GM19328 (cell line): Measurements from ENCODE around the gene MAT1A.
A peak's percentile ranks its signal among the peaks of the same experiment; 100 is the strongest.

ENCODE experiments used
- ATAC-seq: cut with Tn5 transposase; IDR thresholded peaks from one replicate; pipeline ENCODE4 v1.9.1; 2021; ENCODE audit warnings: mild to moderate bottlenecking, moderate library complexity; ENCODE audit not compliant: unreplicated experiment

The MAT1A gene

DNA sequence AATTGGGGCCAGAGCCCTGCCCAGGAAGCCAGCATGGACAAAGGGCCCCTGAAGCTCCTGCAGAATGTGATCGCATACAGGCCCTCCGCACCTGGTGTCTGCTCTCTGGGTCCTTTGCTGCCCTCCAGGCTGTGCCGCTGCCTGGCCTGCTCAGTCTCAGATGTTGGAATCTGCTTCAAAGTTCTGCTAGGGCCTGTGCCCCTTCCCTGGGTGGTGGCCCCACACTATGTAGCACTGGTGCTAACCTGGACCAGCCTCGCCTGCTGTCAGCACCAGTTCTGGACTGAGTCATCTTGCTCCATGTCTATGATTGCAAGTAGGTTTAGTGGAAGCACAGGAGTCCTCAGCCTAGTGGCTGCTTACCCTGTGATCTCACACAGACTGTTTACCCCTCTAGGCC, 6.3 kb downstream of the MAT1A start:
- no peak for ATAC-seq

DNA sequence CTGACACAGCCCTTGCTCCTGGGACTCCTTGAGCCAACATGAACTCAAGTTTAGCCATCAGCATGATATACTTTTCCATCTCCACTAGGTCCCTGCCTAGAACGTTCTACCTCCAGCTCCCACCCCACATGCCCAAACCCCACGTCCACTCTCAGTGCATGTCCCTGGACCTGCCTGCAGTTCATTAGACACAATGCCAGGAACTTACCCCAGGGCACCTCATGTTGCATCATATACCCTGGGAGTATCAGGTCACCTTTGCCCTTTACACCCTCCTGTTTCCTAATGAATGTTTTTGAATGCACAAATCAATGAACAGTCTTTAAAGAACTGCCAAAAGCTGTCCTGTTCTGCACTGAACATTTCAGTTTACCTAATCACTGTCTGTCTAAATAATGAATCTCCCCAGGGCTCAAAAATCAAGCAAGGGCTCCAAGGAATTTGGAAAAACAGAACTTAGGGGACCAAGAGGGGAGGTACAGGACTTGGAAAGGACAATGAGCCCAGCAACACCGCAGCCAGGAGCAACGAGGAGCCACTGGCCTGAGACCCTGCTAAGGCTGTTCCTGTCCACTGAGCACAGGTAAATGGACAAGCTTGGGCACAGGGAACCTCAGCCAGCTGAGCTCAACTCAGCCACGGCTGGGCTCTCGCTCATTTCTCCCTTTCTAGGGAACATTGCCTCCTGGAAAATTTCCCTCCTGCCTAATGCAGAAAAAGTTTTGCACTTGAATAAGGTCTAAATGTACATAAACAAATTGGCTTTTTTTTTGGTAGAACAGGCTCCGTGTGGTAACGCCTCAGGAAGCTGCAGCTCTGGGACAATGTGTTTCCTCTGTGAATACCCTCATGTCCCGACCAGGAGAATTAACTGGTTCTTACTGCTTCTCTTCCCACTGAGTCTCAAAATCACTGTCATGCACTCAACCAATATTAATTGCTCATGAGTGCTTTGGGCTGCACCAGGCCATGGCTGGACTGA, 7.4 kb downstream of the MAT1A start:
- ATAC-seq = no peak

DNA sequence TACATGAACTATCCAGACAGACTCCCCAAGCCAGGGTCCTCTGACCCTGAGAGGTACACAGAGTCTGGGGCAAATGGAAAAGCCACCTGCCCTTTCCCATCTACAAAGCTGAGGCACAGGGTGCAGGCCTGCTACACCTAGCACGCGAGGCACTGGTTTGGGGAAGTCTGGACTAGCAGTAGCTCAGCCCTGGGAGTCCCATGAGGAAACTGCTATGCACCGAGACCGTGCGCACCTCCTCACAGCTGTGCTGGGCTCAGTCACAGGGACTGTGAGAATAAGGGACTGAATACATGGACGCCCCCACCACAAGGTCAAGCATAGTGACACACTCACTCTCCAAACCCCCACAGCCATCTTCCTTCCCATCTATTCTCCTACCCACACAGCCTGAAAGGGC, 8.2 kb downstream of the MAT1A start:
- peak; percentile 61 for ATAC-seq

DNA sequence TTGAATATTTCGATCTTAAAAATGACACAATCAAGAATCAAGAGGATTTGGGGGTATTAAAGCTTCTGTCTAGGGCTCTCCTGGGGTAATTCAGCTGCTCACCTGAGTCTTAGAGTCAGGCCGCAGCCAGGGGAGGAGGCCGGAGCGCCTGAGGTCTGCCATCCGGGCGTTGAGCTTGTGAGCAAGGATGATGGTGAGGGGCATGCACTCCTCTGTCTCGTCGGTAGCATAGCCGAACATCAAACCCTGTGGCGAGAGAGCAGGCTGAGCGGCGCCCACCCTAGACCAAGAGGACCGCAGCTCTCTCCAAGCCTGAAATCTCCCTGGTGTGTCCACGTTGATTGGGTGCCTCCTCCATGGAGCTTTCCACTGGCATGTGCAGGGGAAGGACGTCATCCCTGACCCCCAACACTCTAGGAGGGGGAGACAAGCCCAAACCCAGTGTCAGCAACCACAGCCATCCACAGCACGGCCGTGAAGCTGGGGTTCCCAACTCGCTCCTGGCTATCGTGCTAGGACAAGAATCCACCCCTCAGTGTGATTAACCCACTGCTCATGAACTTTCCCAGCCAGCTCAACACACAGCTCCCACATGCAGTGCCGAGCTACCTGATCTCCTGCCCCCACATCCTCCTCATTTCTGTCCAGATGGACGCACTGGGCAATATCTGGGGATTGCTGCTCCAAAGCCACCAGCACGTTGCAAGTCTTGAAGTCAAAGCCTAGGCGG, 9.2 kb downstream of the MAT1A start:
- no peak for ATAC-seq

DNA sequence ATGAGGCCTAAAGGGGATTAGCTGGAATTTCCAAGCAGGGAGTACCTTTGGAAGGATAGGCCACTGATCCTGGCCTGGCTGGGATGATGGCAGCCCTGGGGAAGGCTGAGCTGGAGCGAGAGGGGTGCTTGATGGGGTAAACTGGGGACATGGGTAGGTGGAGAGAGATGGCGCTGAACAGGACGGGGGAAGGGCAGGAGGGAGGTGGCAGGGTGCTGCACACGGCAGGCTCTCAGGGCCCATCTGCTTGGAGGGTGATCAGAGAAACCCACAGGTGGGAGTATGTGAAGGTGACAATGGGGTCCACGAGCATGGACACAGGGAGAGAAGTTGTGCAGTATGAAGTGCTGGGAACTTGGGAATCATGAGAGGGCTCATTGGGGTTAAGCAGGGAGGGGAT, 10.3 kb downstream of the MAT1A start:
- ATAC-seq = no peak

DNA sequence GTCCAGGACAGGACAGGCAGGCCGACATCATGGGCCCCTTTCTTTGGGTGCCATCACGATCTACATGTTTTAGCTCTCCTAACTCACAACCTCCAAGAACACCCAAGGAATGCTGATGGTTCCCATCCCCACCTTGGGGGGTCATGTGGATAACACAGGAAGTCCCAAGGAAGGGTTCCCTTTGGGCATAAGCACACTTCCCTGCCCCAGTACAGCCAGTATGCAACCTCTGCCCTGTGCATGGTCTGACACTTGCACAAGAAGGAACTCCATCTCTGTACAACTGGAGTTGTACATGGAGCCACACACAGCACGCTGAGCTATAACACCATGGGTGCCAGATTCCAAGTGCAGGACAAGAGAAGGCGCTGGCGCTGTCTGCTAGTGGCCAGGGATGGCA, 11.0 kb downstream of the MAT1A start:
- no peak for ATAC-seq

DNA sequence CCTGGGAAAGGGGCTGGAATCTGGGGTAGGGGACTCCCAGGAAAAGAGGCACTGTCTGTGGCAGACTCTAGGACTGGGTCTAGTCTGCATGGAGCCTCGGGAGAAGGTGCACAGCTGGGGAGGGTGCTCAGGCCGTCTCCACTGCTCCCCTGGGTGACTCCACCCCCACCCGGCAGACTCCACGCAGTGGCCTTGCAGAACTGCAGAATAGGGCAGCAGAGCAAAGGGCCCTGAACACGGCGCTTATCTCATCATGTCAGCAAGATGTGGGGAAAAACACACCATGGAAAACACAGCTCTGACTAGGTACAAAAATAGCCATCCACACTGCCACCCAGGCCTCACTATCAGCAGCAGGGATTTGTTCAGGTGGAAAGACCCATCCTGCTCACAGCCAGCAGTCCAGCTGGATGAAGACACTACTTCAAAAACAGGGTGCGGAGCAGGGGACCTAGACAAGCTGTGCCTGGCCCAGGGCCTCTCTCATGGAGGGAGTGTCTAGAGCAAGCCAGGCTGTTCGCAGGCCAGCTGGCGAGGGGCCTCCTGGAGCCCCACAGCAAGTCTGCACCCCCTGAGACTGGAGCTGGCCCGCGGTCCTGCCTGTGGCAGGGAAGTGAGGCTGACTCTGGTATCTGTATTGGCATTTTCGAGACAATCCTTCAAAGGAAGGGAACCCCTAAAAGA, 11.7 kb downstream of the MAT1A start:
- ATAC-seq = no peak

DNA sequence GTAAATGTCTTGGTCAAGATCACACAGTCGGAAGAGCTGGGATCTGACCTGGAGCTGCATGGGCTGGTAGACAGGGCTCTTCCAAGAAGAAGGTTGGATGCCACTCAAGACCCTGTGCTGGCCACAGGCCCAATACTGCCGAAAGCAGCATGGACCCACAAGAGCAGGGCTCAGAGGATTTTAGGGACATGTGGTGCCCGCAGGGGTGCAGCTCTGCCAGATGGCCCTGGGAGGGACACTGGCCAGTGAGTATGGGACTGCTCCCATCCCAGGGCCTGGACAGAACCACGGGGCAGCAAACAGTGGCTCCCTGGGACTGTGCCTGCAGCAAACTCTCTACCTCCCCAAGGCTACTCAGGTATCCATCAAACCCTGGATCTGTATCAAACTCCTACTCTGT, 12.4 kb downstream of the MAT1A start:
- no peak for ATAC-seq

DNA sequence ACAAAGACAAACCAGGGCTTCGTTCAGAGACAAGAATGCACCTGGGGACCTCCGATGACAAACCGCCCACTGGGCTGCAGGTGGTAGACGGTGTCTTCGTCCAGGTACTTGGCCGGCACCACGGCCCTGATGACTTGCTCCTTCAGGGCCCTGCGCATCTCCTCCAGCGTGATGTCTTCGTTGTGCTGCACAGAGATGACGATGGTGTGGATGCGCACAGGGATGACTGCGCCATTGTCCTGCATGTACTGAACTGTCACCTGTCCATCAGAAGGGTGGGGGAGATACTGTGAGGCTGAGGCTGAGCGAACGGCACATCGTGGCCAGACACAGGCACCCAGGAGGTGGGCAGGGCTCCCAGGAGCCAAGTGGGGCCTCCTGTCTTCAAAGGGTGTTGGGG, 13.1 kb downstream of the MAT1A start:
- ATAC-seq = no peak

DNA sequence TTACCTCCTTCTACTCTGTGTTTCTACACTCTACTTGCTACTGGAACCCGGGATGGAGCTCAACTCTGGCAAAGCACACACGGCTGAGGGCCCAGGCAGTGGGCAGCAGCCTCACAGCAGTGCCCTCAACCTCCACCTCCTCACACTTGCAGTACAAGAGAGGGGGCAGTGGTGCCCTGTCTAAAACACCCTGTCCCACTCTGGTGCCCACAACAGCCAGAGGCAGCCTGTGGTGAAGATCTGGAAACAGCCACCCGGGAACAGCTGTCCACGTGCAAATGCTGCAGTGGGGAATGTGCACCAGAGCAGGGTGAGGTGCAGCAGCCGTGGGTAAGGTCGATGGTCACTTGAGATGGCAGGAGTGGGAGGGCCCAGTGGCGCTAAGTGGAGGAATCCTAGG, 13.7 kb downstream of the MAT1A start:
- ATAC-seq = no peak

DNA sequence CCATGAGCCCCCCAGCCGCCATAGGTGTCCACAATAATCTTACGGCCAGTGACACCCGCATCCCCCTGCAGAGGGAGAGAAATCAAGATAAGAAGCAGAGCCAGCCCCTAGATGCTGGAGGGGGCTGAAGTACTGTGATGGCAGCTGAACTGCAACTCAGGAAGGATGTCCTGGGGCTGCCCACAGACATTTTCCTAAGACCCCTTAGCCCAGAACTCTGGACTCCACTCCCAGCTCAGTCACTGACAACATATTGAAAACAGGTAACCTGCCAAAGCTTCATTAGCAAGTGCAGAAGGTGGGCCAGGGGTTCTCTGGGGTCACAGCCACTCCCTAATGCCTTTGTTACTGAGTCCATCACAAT, 14.3 kb downstream of the MAT1A start:
- ATAC-seq = no peak

DNA sequence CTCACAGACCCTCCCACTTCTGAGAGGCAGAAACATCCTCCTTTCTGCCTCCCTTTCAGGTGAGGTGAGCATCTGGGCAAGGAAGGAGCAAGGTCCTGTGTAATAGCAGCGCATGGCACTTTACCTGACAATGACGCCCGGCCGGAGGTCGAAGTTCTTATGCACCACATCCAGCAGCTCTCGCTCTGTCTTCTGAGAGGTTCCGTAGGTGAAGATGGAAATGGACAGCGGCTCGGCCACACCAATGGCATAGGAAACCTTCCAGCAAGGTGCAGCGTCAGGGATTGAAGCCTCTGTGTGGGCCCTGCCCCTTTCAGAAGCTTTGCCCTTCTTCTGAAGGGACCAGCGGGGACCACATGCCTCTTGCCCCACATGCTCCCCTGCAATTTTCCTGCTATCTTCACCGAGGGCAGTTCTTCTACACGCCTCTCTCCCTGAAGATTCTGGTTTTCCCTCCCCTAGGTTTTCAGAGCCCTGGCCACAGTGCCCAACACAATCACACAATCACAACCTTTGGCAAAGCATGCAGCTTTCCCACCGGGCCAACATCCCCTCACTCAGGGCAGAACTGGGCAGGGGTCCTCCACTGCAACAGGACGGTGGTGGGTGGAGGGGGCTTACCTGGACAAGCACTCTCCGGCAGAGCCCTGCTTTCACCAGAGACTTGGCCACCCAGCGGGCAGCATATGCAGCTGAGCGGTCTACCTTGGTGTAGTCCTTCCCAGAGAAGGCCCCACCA, 14.9 kb downstream of the MAT1A start:
- no peak for ATAC-seq

DNA sequence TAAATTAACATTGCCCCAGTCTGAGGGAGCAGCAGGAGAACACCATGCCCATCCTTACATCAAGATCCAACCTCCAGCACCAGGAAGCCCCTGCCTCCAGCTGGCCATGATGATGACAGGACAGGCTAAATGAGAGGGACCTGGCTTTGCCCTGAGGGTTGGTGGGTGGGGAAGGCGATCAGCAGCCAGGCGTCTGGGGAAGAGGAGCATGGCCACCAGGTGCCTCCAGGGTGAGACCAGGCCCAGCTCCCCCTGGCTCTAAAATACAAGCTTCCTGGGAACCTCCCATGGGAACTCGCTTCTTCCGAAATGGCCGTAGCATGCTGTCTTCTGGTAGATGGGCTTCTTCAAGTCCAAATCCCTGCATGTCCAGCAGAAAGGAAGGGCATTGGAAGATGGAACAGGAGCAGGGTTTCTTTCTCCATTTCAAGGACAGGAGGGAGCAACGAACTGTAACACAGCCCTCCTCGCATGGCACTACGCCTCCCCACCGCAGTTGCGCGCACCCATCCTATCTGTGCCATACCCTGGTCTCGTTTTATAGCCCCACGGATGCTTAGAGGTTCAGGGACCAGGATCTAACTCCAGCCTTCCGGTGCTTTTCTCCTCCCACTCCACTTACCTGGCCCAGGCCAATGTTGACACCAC, 15.8 kb downstream of the MAT1A start:
- ATAC-seq = no peak

DNA sequence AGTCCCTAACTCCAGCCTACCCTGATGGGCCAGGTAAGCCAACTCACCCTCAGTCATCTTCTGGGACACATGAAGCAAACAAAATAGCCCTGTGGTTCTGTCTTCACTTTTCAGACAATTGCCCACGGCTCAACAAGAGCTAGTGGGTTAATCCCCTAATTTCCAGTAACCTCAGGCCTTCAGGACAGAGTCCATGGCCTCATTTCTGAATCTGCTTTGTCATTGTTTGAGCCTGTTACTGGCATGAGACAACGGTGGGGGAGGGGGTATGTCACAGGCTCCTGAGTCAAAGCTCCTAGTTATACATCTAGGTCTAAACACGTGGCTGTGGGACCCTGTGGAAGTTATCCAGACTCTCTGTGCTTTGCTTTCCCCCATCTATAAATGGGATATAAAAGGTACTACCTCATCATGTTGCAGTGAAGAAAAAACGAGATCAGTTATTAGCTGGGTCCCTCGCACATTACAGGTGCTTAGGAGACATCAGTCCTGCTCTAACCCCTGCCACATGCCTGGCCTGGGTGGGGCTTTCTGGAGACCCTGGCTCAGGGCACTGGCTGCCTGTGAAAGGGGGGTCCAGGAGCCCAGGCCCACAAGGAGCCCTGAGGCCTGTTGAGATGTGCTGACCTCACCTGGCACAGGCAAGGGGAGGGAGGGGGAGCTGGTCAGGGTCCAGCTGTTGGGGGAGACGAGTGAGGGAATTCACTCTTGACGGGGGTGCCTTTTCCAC, 16.5 kb downstream of the MAT1A start:
- no peak for ATAC-seq

DNA sequence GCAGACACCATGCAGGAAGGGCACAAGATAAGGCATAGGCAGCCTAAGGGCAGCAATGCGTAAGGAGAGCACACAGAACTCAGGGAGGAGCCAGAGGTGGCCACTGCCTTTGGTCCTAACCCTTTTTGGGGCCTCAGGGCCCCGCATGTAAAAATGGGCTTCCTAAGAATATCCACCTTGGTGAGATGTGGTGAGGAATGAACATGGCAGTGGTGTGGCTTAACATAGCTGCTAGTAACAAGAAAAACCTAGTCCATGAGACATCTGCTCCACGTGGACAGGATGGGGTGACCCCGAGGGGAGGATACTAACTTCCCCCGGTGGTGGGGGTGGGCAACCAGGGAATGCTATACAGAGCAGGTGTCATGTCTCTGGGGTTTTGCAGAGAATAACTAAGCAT, 18.0 kb downstream of the MAT1A start:
- no peak for ATAC-seq

DNA sequence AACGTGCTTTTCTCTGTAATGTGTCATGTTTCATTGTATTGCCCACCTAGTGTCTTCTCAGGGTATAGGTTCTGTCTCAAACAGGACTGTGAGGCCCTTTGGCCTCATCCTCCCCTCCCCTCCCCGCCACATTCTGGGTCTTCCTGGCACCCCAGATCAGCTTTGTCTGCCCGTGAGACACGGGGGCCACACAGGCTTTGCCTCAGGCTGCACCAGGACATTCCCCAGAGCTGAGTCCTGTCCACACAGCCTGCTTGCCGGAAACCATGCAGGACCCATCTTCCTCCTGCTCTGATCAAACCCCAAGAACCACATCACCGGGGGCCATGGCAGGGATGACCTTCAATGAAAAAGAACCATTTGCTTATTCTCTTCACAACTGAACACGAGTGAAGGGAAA, 18.6 kb downstream of the MAT1A start:
- ATAC-seq = no peak

DNA sequence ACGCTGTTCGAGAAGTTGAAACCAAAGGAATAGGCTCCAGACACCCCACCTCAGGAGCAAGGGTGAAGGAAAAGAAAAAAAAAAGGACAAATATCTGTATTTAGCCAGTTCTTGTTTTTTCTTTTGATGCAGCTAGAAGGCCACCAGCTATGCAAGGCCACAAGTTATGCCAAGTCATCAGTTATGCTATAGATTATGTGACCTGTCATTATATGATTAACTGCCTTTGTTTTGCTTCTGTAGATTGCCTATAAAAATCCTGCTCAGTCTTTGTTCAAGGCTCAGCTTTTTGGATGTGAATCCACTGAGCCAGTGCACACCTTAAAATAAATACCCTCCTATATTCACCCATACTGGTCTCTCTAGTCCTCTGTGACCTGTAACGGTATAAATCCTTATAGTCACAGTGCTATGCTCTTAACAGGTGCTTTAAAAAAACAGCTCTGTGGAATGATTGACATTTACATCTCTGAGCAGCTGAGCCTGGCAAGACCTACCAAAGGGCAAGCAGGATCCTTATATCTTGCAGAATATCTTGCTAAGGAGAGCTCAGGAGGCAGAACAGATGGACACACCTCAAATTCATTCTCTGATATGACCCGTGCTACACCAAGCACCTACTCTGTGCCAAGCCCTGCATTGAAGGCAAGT, 20.4 kb downstream of the MAT1A start:
- ATAC-seq = no peak

DNA sequence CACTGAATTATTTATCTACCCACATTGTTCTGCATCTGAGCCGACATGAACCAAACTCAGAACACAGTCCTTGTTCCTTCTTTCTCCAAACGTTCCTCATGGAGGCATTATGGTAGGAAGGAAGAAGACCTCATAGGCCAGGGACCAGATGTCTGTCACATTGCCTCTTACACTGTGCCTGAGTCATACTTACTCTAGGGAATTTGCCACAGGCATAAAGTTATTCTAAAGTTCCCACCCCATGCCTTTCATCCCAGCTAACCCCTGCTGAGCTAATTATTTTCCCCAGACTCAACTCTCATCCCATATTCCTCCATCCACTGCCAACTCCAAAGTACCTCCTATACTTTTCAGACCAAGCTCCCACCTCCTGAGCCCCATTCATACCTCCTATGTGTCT, 21.2 kb downstream of the MAT1A start:
- ATAC-seq = no peak

DNA sequence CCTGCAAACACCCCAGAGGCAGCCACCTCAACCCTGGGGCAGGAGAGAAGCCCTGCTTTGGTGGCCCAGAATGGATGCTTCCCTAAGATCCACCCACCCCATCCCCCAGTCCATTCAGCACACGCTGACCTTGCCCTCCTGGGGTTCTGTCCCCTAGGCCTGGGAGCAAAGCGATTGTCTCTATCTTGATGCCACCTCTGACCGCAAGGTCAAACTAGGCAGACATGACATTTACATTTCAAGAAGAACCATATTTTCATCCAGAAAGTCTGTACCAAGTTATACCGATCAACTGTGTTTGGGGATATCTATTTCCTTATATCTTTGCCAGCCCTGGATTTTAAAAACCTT, 23.0 kb downstream of the MAT1A start:
- ATAC-seq = no peak
